H9 (cell line): ENCODE results near the gene PMEPA1. TPM values are rescaled to one million over a fixed set of nuclear protein-coding genes. Genes with fewer than 3 reads are reported as not detected.

Experiments used
- DNase-seq: peaks from one replicate; pipeline ENCODE4 v3.0.0-alpha.2; 2017
- H2AFZ ChIP-seq: one replicate; pipeline ENCODE4 v1.6.1; 2013; ENCODE audit warnings: mild to moderate bottlenecking, low read length, control low read depth, moderate library complexity
- H2AK5ac ChIP-seq: 2 replicates; pipeline ENCODE4 v1.6.1; 2013; ENCODE audit warnings: low read length, control low read depth, mixed read lengths; ENCODE audit not compliant: insufficient read length
- H2BK120ac ChIP-seq: one replicate; pipeline ENCODE4 v1.6.1; 2013; ENCODE audit warnings: low read depth, mild to moderate bottlenecking, low read length, control low read depth, inconsistent platforms; ENCODE audit not compliant: poor library complexity, severe bottlenecking
- H2BK12ac ChIP-seq: 2 replicates; pipeline ENCODE4 v1.6.1; 2013; ENCODE audit warnings: low read length, control low read depth, mixed read lengths, low read depth; ENCODE audit not compliant: insufficient read length
- H2BK15ac ChIP-seq: 2 replicates; pipeline ENCODE4 v1.6.1; 2013; ENCODE audit warnings: low read depth, low read length, control low read depth
- H2BK20ac ChIP-seq: one replicate; pipeline ENCODE4 v1.6.1; 2013; ENCODE audit warnings: low read depth, mild to moderate bottlenecking, low read length, control low read depth, inconsistent platforms; ENCODE audit not compliant: poor library complexity, severe bottlenecking
- H2BK5ac ChIP-seq: 2 replicates; pipeline ENCODE4 v1.6.1; 2013; ENCODE audit warnings: low read length, control low read depth, mixed read lengths; ENCODE audit not compliant: insufficient read length
- H3K14ac ChIP-seq: 2 replicates; pipeline ENCODE4 v1.6.1; 2013; ENCODE audit warnings: low read length, control low read depth; ENCODE audit not compliant: insufficient read depth
- H3K18ac ChIP-seq: 2 replicates; pipeline ENCODE4 v1.6.1; 2013; ENCODE audit warnings: low read depth, mild to moderate bottlenecking, mixed read lengths, low read length, control low read depth; ENCODE audit not compliant: insufficient read length
- H3K23ac ChIP-seq: 2 replicates; pipeline ENCODE4 v1.6.1; 2013; ENCODE audit warnings: low read length, control low read depth, mixed read lengths, low read depth; ENCODE audit not compliant: insufficient read length
- H3K23me2 ChIP-seq: 2 replicates; pipeline ENCODE4 v1.6.1; 2013; ENCODE audit warnings: low read depth, mild to moderate bottlenecking, mixed read lengths, low read length, control low read depth; ENCODE audit not compliant: insufficient read length, poor library complexity, severe bottlenecking
- H3K27ac ChIP-seq: 2 replicates; pipeline ENCODE4 v1.5.1; 2013; ENCODE audit warnings: low read length, control low read depth, mixed read lengths, low read depth; ENCODE audit not compliant: insufficient read length
- H3K27me3 ChIP-seq: 2 replicates; pipeline ENCODE4 v1.6.1; 2013; ENCODE audit warnings: low read length, control low read depth, inconsistent platforms; ENCODE audit not compliant: insufficient read depth
- H3K4ac ChIP-seq: 2 replicates; pipeline ENCODE4 v1.6.1; 2013; ENCODE audit warnings: low read depth, mild to moderate bottlenecking, control low read depth, inconsistent platforms, low read length, moderate library complexity
- H3K4me1 ChIP-seq: 2 replicates; pipeline ENCODE4 v1.6.1; 2013; ENCODE audit warnings: low read length, control low read depth, inconsistent platforms; ENCODE audit not compliant: insufficient read depth
- H3K4me2 ChIP-seq: 2 replicates; pipeline ENCODE4 v1.6.1; 2013; ENCODE audit warnings: low read length, control low read depth, mixed read lengths; ENCODE audit not compliant: insufficient read length, insufficient read depth
- H3K56ac ChIP-seq: 2 replicates; pipeline ENCODE4 v1.6.1; 2013; ENCODE audit warnings: low read depth, mild to moderate bottlenecking, mixed read lengths, low read length, control low read depth; ENCODE audit not compliant: insufficient read length
- H3K79me1 ChIP-seq: 2 replicates; pipeline ENCODE4 v1.6.1; 2013; ENCODE audit warnings: low read depth, mild to moderate bottlenecking, moderate library complexity, low read length, control low read depth, inconsistent platforms; ENCODE audit not compliant: insufficient read depth, poor library complexity, severe bottlenecking
- H3K79me2 ChIP-seq: 2 replicates; pipeline ENCODE4 v1.6.1; 2013; ENCODE audit warnings: low read length, control low read depth, inconsistent platforms; ENCODE audit not compliant: insufficient read depth
- H3K9ac ChIP-seq: 2 replicates; pipeline ENCODE4 v1.6.1; 2013; ENCODE audit warnings: low read length, control low read depth, mixed read lengths; ENCODE audit not compliant: insufficient read length; ENCODE audit errors: extremely low read depth
- H3K9me3 ChIP-seq: one replicate; pipeline ENCODE4 v1.6.1; 2013; ENCODE audit warnings: low read depth, low read length, inconsistent platforms; ENCODE audit not compliant: control insufficient read depth
- H3T11ph ChIP-seq: one replicate; pipeline ENCODE4 v1.6.1; 2013; ENCODE audit warnings: mild to moderate bottlenecking, low read length, control low read depth, inconsistent platforms
- H4K20me1 ChIP-seq: one replicate; pipeline ENCODE4 v1.6.1; 2013; ENCODE audit not compliant: control insufficient read depth, insufficient read length, insufficient read depth
- H4K5ac ChIP-seq: 2 replicates; pipeline ENCODE4 v1.6.1; 2013; ENCODE audit warnings: low read depth, mild to moderate bottlenecking, mixed read lengths, low read length, control low read depth; ENCODE audit not compliant: insufficient read length
- H4K8ac ChIP-seq: replicated peaks from 2 replicates; pipeline ENCODE4 v1.6.1; 2013; ENCODE audit warnings: low read length, control low read depth, mixed read lengths, low read depth; ENCODE audit not compliant: insufficient read length
- H4K91ac ChIP-seq: 2 replicates; pipeline ENCODE4 v1.6.1; 2013; ENCODE audit warnings: low read depth, mild to moderate bottlenecking, moderate library complexity, mixed read lengths, low read length, control low read depth; ENCODE audit not compliant: insufficient read length
- H3K27ac Mint-ChIP-seq, 3 experiments: 2 replicates in 2 of 3; 3 replicates in 1 of 3; pipeline ENCODE4 v1.8.0; 2020 to 2021; ENCODE audit warnings: mixed read lengths in 3 of 3, mild to moderate bottlenecking in 1 of 3, moderate library complexity in 1 of 3
- H3K27me3 Mint-ChIP-seq: 2 replicates; pipeline ENCODE4 v1.8.0; 2021; ENCODE audit warnings: low read depth, mild to moderate bottlenecking, moderate library complexity, mixed read lengths
- H3K36me3 Mint-ChIP-seq, 3 experiments: 2 replicates in 2 of 3; 3 replicates in 1 of 3; pipeline ENCODE4 v1.8.0; 2020 to 2021; ENCODE audit warnings: low read depth in 3 of 3, mixed read lengths in 3 of 3; ENCODE audit not compliant: insufficient read depth in 1 of 3
- H3K4me1 Mint-ChIP-seq, 2 experiments: 2 replicates each; pipeline ENCODE4 v1.8.0; 2020; ENCODE audit warnings: mixed read lengths in 2 of 2
- H3K4me3 Mint-ChIP-seq, 2 experiments: 2 replicates in 1 of 2; 3 replicates in 1 of 2; pipeline ENCODE4 v1.8.0; 2020 to 2021; ENCODE audit warnings: mild to moderate bottlenecking in 2 of 2, mixed read lengths in 2 of 2, moderate library complexity in 1 of 2
- H3K9me3 Mint-ChIP-seq, 2 experiments: 2 replicates in 1 of 2; 3 replicates in 1 of 2; pipeline ENCODE4 v1.8.0; 2020; ENCODE audit warnings: mild to moderate bottlenecking in 2 of 2, mixed read lengths in 2 of 2, moderate library complexity in 1 of 2
- WGBS: extraction: QIAGEN DNeasy Blood & Tissue Kit; methylation state at CpG from one replicate; pipeline ENCODE4 v1.1.7; 2013; ENCODE audit warnings: missing lambda C conversion rate, low lambda C conversion rate, mixed read lengths; ENCODE audit not compliant: insufficient read length; ENCODE audit errors: extremely low coverage; 5-methylcytosine and 5-hydroxymethylcytosine counted together
- total RNA-seq: library from RNA; stranded (reverse); gene quantifications from 2 replicates; pipeline ENCODE4 v1.2.1, GENCODE V29; 2021
- TF ChIP-seq, protein P1 (sequence below): fragments of 200-600 bp; sonication (generic); conservative IDR thresholded peaks from 3 replicates; pipeline ENCODE4 v1.8.0; 2021; ENCODE audit warnings: antibody characterized with exemption, mild to moderate bottlenecking

PMEPA1 gene
- total RNA-seq, 1 experiment from 2014 or later = 34.6 TPM

DNA sequence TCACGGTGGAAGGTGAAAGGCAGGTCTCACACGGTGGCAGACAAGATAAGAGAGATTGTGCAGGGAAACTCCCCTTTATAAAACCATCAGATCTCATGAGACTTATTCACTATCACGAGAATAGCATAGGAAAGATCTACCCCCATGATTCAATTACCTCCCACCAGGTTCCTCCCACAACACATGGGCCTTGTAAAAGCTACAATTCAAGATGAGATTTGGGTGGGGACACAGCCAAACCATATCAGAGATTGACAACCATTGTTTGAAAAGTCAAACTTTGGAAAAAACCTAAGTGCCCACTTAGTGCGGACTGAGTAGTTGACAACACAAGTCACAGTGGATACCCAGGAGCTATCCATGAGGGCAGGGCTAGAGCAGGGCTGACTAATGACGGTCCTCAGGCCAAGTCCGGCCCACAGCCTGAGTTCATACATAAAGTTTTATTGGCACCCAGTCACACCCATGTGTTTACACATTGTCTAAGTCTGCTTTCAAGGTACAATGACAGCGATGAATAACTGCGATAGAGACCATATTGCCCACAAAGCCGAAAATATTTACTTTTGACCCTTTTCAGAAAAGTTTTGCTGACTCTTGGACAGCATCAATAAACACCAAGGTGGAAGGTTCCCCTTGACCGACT, 33.8 kb upstream of the PMEPA1 start:
- Histone ChIP-seq H3K18ac (no peak overlapping the region), H3K23me2 (no peaks in the 10 kb centered on the region), H3T11ph (no peak overlapping the region), H3K23ac (no peak overlapping the region), H2BK20ac (no peak overlapping the region), H2BK12ac (no peak overlapping the region), H4K8ac (no peak overlapping the region), H3K9ac (no peak overlapping the region), H3K4ac (no peak overlapping the region), H4K5ac (no peak overlapping the region), H3K9me3 (no peaks in the 10 kb centered on the region), H3K79me1 (no peaks in the 10 kb centered on the region), H4K20me1 (no peaks in the 10 kb centered on the region), H3K4me2 (no peak overlapping the region), H2AK5ac (no peak overlapping the region), H3K14ac (no peak overlapping the region), H3K79me2 (no peaks in the 10 kb centered on the region), H2BK15ac (no peak overlapping the region), H3K27me3 (no peaks in the 10 kb centered on the region), H2BK120ac (no peak overlapping the region), H2AFZ (no peak overlapping the region), H3K4me1 (no peaks in the 10 kb centered on the region), H2BK5ac (no peak overlapping the region), H4K91ac (no peak overlapping the region), H3K56ac (no peak overlapping the region), H3K27ac (no peak overlapping the region)
- Mint-ChIP-seq H3K9me3 (no peaks in the 10 kb centered on the region; a peak in 1 of 5 replicates), H3K4me1 (peaks cover 31 to 32% of the 10 kb centered on the region in 2 experiments), H3K36me3 (no peaks in the 10 kb centered on the region), H3K4me3 (no peak overlapping the region), H3K27me3 (peaks cover 2% of the 10 kb centered on the region), H3K27ac (no peak overlapping the region)
- WGBS = no CpG with 5 or more reads among the region's 10 CpGs
- no peak for DNase-seq
- TF ChIP-seq, protein P1, sequence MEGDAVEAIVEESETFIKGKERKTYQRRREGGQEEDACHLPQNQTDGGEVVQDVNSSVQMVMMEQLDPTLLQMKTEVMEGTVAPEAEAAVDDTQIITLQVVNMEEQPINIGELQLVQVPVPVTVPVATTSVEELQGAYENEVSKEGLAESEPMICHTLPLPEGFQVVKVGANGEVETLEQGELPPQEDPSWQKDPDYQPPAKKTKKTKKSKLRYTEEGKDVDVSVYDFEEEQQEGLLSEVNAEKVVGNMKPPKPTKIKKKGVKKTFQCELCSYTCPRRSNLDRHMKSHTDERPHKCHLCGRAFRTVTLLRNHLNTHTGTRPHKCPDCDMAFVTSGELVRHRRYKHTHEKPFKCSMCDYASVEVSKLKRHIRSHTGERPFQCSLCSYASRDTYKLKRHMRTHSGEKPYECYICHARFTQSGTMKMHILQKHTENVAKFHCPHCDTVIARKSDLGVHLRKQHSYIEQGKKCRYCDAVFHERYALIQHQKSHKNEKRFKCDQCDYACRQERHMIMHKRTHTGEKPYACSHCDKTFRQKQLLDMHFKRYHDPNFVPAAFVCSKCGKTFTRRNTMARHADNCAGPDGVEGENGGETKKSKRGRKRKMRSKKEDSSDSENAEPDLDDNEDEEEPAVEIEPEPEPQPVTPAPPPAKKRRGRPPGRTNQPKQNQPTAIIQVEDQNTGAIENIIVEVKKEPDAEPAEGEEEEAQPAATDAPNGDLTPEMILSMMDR = no peak
